Hematopoietic multipotent progenitor cell treated with erythropoietin and hydrocortisone succinate and interleukin-3 and kit ligand, for 8 days (in vitro differentiated cells): ENCODE measurements around the gene SORBS2.

Source experiments
- DNase-seq: peaks from one replicate; pipeline ENCODE4 v3.0.0-alpha.2; 2015

The SORBS2 gene

GRCh38 chr4:185662030-185662778, 149.8 kb downstream of the SORBS2 start:
- no peak for DNase-seq

GRCh38 chr4:185660340-185660739, 151.7 kb downstream of the SORBS2 start:
- no peak for DNase-seq

- no peak for DNase-seq
Measured at GRCh38 chr4:185657699-185658098, 154.3 kb downstream of the SORBS2 start.

GRCh38 chr4:185657183-185657582, 154.8 kb downstream of the SORBS2 start:
- DNase-seq, result no peak

DNA sequence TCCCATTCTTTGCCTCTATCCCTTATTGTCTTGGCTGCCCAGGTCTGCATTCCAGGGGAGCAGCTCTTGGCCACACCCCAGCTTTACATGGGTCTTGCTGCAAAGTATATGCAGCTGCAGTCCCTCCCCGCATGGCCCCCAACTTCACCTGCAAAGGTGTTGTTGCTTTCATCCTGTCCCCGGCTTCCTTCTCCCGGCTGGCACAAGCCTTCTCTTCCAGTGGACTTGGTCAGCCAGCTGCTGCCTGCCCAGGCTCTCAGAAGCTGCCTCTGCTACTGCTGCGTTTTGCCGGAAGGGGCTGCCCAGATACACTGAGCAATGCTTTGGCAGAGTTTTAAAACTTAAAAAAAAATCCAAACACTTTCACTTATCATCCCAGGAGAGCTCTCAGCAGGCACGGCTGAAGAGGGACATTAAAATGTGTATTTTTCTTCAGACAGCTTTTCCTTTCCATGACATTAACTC, 155.5 kb downstream of the SORBS2 start:
- DNase-seq, result no peak

GRCh38 chr4:185654965-185655554, 156.9 kb downstream of the SORBS2 start:
- no peak for DNase-seq

GRCh38 chr4:185654311-185654710, 157.7 kb downstream of the SORBS2 start:
- DNase-seq, result no peak

DNA sequence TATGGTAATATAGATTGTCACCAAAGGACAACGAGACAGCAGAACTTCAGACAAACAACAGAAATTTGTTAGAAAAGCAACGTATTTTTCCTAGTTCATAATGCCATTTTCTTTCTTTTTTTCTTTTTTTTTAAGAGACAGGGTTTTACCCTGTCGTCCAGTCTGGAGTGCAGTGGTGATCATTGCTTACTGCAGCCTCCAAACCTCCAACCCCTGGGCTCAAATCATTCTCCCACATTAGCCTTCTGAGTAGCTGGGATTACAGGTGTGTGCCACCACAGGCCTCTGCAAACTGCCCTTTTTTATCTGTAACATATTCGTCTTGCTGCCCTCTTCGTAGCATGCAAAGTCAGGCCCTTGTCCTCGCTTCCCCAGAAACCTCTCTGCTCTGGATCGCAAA, 160.1 kb downstream of the SORBS2 start:
- DNase-seq, result no peak

DNA sequence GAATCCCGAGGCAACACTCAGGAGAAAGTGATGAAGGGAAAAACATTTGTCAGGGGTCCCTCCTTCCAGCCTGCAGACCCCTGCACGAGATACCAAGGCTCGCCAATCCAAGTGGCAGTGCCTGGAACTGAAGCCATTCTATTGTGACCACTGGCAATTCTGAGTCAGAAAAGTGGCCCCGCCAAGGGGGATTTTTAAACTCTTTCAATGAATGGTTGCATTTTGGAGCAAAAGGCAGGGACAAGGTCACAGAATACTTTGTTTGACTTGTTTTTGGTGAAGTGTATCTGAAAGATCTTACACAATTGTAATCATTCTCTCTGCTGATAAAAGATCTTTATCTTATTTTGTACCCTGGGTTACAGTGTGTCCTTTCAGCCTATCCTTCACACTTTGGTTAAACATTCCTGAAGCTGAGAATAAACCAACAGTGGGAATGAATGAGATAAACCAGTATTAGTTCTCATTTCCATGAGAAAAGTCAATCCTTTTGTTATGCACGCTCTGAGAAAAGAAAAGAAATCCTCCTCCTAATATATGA, 160.8 kb downstream of the SORBS2 start:
- DNase-seq, result no peak

DNA sequence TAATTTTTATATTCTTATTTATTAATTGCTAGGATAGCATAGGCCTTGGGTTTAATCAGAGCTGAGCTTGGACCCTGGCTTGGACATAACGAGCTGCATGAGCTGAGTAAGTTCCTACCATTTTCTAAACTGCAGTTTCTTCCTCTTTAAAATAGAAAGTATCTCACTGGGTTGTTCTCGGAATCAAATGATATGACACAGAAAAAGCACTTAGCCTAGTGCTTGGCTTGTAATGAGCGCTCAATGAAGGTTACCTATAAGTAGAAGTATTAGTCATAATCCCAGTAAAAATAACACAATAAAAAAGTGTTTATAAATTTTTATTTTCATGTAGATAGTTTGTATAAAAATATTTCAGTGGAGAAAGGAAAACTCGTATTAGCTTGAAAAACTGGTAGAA, 163.4 kb downstream of the SORBS2 start:
- no peak for DNase-seq

DNA sequence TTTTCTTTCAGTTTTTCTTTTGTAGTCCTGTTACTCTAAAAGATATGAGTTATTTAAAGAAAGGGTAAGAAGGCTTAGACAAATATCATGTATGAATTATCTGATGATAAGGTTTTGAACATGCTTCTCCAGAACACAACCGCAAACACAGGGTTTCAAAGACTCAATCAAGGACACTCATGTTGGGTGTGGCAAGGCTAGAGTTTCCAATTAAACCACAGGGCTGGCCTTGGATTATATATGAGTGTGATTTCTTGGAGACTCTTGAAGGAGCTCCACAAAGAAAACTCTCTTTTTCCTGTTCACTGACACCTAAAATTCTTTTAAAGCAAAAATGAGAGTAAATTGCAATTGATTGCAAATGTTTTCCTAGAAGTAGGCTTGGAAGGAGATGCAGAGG, 166.6 kb downstream of the SORBS2 start:
- no peak for DNase-seq

DNA sequence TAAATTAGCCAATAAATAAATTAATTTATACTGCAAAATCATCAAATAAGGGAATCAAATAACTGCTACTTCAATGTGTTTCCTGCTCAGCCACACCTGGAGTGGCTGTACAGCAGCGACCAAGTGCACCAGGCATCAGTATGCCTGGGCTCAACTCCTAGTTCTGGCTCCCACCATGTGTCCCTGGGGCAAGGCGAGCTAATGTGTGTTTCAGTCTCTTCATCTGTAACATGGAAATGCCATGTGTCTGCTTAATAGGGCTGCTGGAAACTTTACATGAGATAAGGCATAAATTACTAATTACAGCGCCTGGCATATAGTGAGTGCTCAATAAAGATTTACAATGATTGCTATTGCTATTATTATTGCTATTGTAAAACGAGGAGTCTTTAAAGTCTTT, 167.6 kb downstream of the SORBS2 start:
- DNase-seq, result no peak

DNA sequence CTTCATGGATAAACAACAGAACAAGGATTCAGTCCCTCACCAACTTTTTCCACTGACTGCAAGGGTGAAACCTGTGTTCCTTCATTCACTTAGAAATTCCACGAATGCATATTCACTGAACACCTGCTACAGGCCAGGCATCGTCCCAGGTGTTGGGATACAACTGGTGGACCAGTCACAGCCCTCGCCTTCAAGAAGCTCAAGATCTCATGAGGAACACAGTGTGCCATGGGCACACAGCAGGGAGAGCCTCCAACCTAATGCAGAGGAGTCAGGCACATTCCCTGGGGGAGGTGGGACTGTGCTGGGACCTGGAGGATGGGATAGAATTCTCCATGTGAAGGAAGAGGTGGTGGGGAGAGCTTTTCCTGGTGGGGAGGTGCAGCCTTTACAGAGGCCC, 169.1 kb downstream of the SORBS2 start:
- no peak for DNase-seq

DNA sequence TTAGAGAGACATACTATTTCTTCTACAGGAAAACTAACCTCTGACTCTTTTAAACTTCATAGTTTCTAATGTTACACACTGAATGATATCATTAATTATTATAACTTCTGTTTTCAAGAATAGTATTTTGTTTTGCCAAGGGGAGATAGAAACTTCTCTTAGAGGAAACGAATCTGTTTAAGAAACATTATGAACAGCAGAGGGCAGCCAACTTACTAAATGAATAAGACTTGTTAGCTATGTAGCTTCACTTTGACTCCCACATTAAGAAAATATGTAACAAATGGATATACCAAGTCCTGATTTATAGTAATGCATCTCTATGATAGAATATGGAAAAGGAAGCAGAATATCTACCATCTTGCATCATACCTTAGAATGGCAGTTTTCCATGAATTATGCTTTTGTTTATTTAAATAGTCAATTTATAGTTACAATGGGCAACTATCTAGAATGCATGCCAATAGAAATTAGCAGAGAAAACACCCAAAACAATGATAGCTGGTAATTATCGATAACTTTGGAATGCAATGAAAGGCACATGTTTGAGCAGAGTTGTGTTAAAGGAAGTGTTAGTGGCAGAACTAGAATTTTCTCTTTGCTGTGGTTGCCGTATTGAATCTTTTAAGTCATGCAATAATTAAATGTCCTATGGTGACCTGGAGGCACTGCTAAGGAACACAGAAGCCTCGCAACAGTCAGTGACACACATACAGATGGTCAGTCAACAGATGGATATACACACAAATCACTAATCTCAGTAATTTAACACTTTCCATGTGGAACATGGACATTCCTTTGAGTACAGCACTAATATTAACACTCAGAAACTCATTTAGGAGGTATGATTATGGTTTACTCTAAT, 171.0 kb downstream of the SORBS2 start:
- peak; percentile 44 for DNase-seq

DNA sequence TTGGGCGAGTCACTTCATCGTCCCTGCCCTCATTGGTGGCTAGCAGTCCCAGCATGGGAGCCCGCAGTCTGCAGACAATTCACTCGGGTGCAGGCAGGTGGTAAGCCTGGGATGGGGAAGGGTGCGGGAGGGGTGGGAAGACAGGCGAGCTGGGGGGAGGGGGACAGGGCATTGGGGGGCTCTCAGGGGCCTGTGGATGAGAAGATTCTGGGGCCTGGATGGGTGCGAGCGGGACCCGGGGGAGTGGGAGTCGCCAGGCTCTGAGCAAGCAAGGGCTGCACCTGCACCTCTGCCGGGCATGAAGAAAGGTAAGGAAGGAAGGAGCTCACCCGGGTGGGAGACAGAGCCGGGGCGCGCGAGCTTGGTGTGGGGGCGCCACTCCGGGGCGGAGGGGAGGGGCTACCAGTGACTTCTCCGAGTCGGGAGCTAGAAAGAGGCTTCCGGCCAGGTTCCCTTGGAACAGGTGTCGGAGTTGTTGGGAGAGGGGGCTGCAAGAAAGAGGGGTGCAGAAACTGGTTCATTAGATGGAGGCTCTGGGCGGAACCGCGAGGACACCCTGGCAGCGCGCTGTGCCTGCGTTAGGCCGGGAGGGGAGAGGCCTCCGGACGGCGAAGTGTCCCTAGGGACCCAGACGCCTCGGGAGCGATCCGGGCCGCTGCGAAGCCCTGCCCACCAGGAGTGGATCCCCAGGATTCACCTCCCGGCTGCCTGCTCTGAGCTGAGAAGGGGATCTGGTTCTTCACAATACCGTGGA, 173.3 kb downstream of the SORBS2 start:
- no peak for DNase-seq

GRCh38 chr4:185638093-185638492, 173.9 kb downstream of the SORBS2 start:
- no peak for DNase-seq

DNA sequence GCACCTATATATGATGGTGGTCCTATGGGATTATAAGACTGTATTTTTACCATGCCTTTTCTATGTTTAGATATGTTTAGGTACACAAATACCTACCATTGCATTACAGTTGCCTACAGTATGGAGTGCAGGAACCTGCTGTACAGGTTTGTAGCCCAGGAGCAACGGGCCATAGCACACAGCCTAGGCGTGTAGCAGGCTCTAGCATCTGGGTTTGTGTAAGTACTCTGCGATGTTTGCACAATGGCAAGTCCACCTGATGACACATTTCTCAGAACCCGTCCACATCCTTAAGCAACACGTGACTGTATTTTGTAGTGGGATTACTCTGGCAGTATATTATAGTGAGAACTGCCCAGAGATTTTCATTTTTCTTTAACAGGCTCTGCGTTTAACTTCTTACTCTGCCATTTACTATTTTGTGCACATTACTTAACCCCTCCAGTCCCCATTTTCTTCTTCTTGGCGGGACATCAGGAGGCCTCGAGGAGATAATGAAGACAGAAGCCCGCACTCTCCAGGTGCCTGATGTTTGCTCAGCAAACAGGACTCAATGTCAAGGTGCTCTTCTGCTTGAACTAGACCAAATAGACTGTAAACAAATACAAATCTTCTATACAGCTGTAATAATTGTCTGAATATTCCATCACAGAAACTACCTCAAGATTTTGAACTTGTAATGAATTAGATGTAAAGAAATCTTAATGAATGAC, 174.7 kb downstream of the SORBS2 start:
- DNase-seq, result no peak

- DNase-seq, result peak; percentile 9
Measured at GRCh38 chr4:185634066-185634652, 177.8 kb downstream of the SORBS2 start.

GRCh38 chr4:185626798-185627197, 185.2 kb downstream of the SORBS2 start:
- no peak for DNase-seq

DNA sequence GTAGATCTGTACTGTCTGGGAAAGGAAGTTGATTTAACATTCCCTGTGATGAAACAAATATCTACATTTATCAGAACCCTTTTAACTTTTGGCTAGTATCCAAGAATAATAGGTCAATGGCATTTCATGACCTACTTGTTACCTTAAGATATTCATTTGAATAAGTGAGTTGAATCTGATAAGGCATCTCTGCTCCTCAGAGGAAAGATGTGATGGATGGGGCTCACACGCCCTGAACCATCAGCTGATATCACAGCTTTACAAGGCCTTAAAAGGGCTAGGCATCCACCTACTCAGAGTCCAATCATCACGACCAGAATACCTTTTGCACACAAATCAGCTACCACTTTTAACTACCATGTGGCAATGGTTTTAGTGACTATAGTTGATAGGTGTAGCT, 186.5 kb downstream of the SORBS2 start:
- DNase-seq, result no peak

DNA sequence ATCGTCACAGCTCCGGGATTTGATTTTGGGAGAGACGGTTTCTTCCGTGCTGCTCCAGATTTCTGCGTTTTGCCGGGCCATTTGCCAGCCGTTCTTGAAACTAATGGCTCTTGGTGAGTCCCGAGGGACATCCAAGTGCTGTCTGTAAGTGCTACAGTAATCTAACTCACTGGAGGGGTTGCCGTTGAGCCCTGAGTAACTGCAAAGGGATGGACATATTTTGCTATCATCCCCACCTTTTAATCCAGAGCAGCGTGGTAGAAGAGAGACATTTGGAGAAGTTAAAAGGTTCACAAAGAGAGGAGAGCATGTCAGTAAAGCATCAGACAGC, 187.8 kb downstream of the SORBS2 start:
- DNase-seq, result no peak
